ENCODE measurements around the gene HSD3B7. TPM values are rescaled to one million over a fixed set of nuclear protein-coding genes. Genes with fewer than 3 reads are reported as not detected.

The HSD3B7 gene
- total RNA-seq, 1 experiment from 2014 or later = 5.5 TPM

DNA sequence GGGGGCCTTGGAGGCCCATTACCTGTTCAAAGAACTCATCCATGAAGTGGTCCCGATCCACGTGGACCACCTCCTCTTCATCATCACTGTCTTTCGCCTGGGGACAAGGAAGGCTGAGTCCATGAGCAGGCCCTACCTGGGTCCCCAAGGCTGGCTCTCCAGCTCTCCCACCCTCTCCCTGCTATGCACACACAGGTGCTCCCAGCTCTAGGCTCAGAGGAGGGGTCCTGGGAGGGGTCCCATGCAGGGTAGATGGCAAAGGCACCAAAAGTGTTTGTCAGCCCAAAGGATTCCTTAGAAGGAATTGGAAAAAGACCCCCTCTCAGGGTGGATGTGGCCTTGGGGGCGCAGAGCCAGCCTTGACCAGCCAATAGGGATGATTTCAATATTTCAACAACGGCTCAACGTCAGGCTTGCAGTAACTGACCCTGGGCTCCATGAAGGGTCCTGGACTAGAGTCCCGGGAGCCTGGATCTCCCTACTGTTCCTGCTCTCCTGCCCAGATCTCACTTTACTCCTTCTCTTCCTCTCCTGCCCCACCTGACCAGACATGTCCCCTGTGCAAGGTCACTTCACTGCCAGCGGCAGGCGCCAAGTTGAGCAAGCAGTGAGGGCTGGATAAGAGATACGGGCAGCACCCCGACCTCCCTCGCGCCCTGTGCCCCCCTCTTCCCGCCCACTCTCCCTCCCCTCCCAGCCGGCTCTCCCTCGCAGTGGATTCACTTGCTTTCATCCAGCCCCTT is 16.7 kb downstream of the HSD3B7 start:
- no peaks in the 10 kb centered on the region for H3K9me3 Mint-ChIP-seq
- no peaks in the 10 kb centered on the region for H3K4me1 ChIP-seq (ENCODE audit: insufficient read depth, low read length)
- H3K23ac ChIP-seq (ENCODE audit: insufficient read length, low read depth, low read length) = no peak overlapping the region
- H3K14ac ChIP-seq (ENCODE audit: insufficient read depth, low read length) = no peak overlapping the region; the same call in 1 of the 2 replicates
- H3K18ac ChIP-seq (ENCODE audit: insufficient read length, low read depth, low read length) = no peak overlapping the region
- no peak overlapping the region for H3K9ac ChIP-seq (ENCODE audit: extremely low read depth, insufficient read length, low read length)
- H2AK5ac ChIP-seq (ENCODE audit: insufficient read length, low read length) = no peak overlapping the region
- peaks cover 6% of the 10 kb centered on the region; the same call in 1 of the 2 replicates for H3K27me3 Mint-ChIP-seq (ENCODE audit: low read depth)
- H3K27ac Mint-ChIP-seq = peak overlapping the region in 2 of 3 experiments; percentile 30 to 85; a peak in 2 of 7 replicates
- no peak for DNase-seq
- no peaks in the 10 kb centered on the region for H3K79me1 ChIP-seq (ENCODE audit: insufficient read depth, low read depth, low read length, poor library complexity, severe bottlenecking)
- H3K4ac ChIP-seq (ENCODE audit: low read depth, low read length) = no peak overlapping the region
- H3T11ph ChIP-seq (ENCODE audit: low read length) = no peak overlapping the region
- no peaks in the 10 kb centered on the region for H4K20me1 ChIP-seq (ENCODE audit: control insufficient read depth, insufficient read depth, insufficient read length)
- H2BK5ac ChIP-seq (ENCODE audit: insufficient read length, low read length) = no peak overlapping the region
- H2BK120ac ChIP-seq (ENCODE audit: low read depth, low read length, poor library complexity, severe bottlenecking) = no peak overlapping the region
- no peak overlapping the region for H3K56ac ChIP-seq (ENCODE audit: insufficient read length, low read depth, low read length)
- no peak overlapping the region for H4K8ac ChIP-seq (replicated peaks; ENCODE audit: insufficient read length, low read depth, low read length)
- H3K27ac ChIP-seq (ENCODE audit: insufficient read length, low read depth, low read length) = no peak overlapping the region
- peaks cover 18 to 26% of the 10 kb centered on the region in 2 experiments for H3K4me1 Mint-ChIP-seq
- H2BK20ac ChIP-seq (ENCODE audit: low read depth, low read length, poor library complexity, severe bottlenecking) = no peak overlapping the region
- H2BK15ac ChIP-seq (ENCODE audit: low read depth, low read length) = no peak overlapping the region
- no CpG with 5 or more reads among the region's 16 CpGs for WGBS (ENCODE audit: extremely low coverage, insufficient read length, low lambda C conversion rate)
- H2AFZ ChIP-seq (ENCODE audit: low read length) = no peak overlapping the region
- H2BK12ac ChIP-seq (ENCODE audit: insufficient read length, low read depth, low read length) = no peak overlapping the region
- 0 out of 7 replicates have a peak, but pooled peaks cover 0 to 3% (median 0%) of the 10 kb centered on the region in 3 experiments for H3K36me3 Mint-ChIP-seq (ENCODE audit: insufficient read depth in 1 of 3, low read depth in 3 of 3)
- no peak overlapping the region for H4K91ac ChIP-seq (ENCODE audit: insufficient read length, low read depth, low read length)
- no peaks in the 10 kb centered on the region for H3K27me3 ChIP-seq (ENCODE audit: insufficient read depth, low read length)
- no peak overlapping the region for H3K4me3 Mint-ChIP-seq
- H4K5ac ChIP-seq (ENCODE audit: insufficient read length, low read depth, low read length) = no peak overlapping the region
- peaks cover 8% of the 10 kb centered on the region for H3K23me2 ChIP-seq (ENCODE audit: insufficient read length, low read depth, low read length, poor library complexity, severe bottlenecking)
- H3K9me3 ChIP-seq (ENCODE audit: control insufficient read depth, low read depth, low read length) = no peaks in the 10 kb centered on the region
- H3K79me2 ChIP-seq (ENCODE audit: insufficient read depth, low read length) = no peaks in the 10 kb centered on the region; the same call in 1 of the 2 replicates
- TF ChIP-seq, protein P1, sequence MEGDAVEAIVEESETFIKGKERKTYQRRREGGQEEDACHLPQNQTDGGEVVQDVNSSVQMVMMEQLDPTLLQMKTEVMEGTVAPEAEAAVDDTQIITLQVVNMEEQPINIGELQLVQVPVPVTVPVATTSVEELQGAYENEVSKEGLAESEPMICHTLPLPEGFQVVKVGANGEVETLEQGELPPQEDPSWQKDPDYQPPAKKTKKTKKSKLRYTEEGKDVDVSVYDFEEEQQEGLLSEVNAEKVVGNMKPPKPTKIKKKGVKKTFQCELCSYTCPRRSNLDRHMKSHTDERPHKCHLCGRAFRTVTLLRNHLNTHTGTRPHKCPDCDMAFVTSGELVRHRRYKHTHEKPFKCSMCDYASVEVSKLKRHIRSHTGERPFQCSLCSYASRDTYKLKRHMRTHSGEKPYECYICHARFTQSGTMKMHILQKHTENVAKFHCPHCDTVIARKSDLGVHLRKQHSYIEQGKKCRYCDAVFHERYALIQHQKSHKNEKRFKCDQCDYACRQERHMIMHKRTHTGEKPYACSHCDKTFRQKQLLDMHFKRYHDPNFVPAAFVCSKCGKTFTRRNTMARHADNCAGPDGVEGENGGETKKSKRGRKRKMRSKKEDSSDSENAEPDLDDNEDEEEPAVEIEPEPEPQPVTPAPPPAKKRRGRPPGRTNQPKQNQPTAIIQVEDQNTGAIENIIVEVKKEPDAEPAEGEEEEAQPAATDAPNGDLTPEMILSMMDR (conservative IDR thresholded peaks at IDR 0.05) = no peak
- H3K4me2 ChIP-seq (ENCODE audit: insufficient read depth, insufficient read length, low read length) = no peak overlapping the region
